ENCODE measurements around the gene FIG4.
A peak's percentile ranks its signal among the peaks of the same experiment; 100 is the strongest.
"Not testable (repeated sequence)": the region's sequence is repeated elsewhere in the genome, so short reads cannot be mapped to it uniquely, and the experiment has no call there.

FIG4 gene

DNA sequence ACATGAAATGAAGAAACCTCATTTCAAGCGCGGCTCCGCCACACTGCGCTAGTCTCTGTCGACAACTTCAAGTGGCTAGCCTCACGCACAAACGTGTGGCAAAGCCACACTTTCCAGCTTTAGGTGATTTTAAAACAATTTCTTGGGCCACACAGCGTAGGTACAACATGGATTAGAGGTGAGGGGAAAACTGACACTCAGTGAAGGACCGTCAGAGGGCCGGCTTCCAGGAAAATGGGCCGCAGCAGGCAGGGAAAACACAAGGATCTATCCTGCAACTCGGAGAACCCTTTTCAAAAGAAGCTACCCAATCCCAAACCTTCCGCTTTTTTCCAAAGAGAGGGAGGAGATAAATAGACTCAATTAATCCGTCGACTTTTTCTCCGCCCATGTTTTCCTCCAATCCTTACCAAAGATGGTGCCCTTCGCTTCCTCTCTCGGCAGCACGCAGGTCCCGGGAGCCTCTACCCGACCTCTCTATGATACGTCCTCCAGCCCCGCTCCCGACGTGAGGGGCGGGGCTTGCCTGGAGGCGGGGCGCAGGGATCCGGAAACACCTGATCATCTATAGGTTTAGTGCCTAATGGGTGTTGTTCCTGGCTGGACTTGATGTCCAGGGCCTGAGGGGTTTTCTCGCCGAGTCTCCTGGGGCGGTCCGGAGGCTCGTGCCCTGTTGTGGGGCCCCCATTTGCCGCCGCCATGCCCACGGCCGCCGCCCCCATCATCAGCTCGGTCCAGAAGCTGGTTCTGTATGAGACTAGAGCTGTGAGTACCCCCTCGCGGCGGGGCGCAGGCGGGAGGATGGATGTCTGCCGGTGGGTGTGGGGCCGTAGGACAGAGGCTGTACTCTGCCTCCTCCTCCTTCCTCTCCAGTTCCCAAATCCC, at the start of gene FIG4, which contains the start of gene AK9:
Gene FIG4 (plus strand): TSS at position 560 of the 885 bp plus-strand sequence. CDS start 140 bp downstream, at position 700.
Gene AK9 (minus strand): TSS at position 466 of the 885 bp plus-strand sequence. CDS start 15,457 bp downstream, outside the sequence.
- peak; percentile 88 for DNase-seq (ENCODE audit: low spot score)

- DNase-seq (ENCODE audit: low spot score), result no peak
These were observed 47.0 kb upstream of the FIG4 start for GRCh38 chr6:109644131-109644530.

- DNase-seq (ENCODE audit: low spot score), result no peak
These were observed 37.8 kb upstream of the FIG4 start for GRCh38 chr6:109653264-109653663.

DNA sequence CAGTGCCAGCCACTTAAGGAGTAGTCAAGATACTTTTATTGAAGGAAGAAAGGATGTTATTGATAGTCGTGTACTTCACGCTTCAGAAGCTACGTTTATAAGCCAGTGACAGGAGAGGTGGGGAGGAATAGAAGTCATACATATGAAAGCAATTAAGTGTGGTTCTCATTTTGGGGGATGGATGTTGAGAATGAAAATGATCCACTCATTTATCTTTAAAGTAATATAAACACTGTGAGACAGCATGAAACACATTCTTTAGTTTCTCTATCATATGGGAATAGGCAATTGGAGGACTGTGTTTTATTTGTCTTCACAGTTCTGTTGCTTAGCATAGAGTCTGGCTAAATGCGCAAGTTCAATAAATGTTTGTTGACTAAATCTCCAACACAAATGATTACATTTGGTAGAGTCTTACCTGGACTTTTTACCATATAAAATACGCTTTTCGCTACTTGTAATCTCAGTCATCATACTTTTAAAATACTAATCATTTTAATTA, 35.3 kb upstream of the FIG4 start:
- no peak for DNase-seq (ENCODE audit: low spot score)

DNA sequence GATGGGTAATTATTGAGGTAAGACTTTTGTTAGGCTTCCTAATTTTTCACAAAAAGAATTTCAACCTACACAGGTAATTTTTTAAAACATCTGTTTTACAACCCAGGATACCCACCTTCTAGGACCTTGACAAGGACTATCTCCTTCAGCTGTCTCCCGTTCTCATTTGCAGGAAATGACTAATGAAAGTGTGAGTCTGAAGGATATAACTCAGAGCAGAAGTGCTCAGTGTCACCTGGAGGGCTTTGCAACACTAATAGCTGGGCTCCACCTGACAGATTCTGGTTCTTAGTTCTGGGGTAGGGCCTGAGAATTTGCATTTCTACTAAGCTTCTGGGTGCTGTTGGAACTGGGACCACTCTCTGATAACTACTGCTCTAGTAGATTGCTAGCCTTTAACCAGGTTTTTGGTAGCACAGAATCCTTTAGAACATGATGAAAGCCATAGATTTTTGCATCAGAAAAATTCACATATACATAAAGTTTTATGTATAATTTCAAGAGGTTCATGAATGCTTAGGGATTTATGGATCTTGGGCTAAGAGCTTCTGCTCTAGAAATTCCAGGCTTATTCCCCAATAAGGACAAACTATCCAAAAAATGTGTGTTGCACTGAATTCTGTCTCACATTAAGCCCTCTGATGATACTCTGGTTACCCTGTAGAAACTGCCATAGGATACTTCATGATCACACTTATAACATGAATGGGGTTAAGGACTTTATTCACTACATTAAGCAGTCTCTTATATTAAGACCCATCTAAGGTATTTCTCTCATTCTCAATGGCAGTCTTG, 30.4 kb upstream of the FIG4 start:
- no peak for DNase-seq (ENCODE audit: low spot score)

DNA sequence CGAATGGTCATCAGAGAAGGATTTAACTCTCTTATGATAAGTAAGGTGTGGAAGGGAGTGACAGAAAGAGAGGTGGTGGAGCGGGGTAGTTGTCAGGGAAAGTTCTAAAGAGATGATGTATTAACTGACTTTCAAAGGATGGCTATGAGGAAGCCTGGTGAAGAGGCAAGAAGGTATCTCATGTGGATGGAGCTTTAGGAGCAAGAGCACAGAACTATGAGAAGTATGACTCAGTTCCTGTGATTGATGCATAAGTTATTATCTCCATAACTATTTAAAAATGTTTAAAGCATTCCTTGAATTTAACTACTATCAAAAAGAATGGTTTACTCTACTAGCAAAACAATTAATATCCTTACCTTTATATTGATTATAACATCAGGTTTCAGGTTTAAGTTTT, 28.9 kb upstream of the FIG4 start:
- DNase-seq (ENCODE audit: low spot score), result no peak

- DNase-seq (ENCODE audit: low spot score), result no peak
These were observed 21.3 kb upstream of the FIG4 start for GRCh38 chr6:109669811-109670210.

DNA sequence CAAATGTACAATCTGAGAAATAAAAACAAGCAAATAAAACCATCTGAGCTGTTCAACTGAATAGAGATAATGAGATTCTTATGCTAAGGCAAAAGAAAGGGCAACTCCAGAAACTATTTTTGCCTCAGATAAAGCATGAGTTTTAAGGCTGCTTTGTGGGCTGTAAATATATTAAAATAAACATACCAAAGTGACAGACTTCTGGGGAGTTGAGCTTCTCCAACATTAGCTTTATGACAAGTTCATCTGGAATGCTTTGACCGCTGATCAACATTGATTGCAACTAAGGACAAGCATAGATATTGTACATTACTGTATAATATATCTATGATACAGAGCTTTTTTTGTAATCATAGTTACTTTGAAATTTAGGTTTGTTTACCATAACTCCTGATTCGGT, 19.4 kb upstream of the FIG4 start:
- DNase-seq (ENCODE audit: low spot score), result no peak

GRCh38 chr6:109672175-109672574, 18.9 kb upstream of the FIG4 start:
- no peak for DNase-seq (ENCODE audit: low spot score)

DNA sequence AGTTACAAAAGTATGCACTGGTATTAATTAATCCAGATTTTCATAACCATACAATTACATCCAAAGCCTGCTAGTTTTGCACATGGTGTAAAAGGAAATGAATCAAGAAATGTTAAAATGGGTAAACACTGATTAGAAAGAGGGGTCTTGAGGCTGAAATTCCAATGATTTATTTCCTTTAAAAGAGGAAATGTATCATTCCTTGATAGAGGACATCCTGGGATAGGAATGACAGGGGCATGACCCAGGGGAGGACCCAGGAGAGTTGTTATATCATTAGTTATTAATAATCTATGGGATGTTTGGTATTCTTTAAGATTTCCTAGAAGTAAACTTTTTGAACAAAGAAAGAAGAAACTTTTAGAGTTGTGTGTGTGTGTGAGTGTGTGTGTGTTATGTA, 18.3 kb upstream of the FIG4 start:
- no peak for DNase-seq (ENCODE audit: low spot score)

DNA sequence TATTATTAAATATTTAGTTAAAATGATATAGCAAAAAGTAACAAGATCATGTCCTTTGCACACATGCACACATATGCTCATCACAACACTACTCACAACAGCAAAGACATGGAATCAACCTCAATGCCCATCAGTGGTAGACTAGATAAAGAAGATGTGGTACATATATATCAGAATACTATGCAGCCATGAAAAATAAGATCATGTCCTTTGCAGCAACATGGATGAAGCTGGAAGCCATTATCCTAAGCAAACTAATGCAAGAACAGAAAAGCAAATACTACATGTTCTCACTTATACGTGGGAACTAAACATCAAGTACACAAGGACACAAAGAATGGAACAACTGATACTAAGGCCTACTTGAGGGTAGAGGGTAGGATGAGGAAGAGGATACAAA, 14.4 kb upstream of the FIG4 start:
- no peak for DNase-seq (ENCODE audit: low spot score)

GRCh38 chr6:109678240-109678639, 12.9 kb upstream of the FIG4 start:
- no peak for DNase-seq (ENCODE audit: low spot score)

DNA sequence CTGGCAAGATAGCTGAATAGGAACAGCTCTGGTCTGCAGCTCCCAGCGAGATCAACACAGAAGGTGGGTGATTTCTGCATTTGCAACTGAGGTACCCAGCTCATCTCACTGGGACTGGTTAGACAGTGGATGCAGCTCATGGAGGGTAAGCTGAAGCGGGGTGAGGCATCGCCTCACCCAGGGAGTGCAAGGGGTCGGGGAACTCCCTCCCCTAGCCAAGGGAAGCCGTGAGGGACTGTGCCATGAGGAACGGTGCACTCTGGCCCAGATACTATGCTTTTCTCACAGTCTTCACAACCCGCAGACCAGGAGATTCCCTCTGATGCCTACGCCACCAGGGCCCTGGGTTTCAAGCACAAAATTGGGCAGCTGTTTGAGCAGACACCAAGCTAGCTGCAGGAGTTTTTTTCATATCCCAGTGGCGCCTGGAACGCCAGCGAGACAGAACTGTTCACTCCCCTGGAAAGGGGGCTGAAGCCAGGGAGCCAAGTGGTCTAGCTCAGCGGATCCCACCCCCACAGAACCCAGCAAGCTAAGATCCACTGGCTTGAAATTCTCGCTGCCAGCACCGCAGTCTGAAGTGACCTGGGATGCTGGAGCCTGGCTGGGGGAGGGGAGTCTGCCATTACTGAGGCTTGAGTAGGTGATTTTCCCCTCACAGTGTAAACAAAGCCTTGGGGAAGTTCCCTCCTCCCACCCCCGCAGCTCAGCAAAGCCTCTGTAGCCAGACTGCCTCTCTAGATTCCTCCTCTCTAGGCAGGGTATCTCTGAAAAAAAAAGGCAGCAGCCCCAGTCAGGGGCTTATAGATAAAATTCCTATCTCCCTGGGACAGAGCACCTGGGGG, 12.2 kb upstream of the FIG4 start:
- not testable (repeated sequence) for DNase-seq (ENCODE audit: low spot score)

- no peak for DNase-seq (ENCODE audit: low spot score)
These were observed 4.4 kb upstream of the FIG4 start for GRCh38 chr6:109686566-109687265.

GRCh38 chr6:109687271-109687761, 3.8 kb upstream of the FIG4 start:
- DNase-seq (ENCODE audit: low spot score), result no peak

GRCh38 chr6:109690373-109690736, 741 bp upstream of the FIG4 start:
- no peak for DNase-seq (ENCODE audit: low spot score)

DNA sequence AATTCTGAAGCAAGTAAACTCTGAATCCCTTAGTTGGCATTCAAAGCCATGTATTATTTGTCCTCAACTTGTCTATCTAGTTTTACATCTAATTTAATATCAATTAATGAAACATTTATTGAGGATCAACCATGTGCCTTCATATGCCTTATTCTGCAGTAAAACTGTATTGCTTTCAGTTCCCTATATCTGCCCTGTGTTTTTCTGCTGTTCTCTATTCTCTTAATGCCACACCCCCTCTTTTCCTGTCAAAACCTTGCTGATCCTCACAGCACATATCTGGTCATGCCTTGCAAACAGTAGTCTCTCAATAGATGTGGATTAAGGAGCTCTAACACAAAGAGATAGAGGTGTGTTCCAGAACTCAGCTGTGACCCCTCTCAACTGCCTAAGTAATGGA, 2.0 kb downstream of the FIG4 start:
- DNase-seq (ENCODE audit: low spot score), result no peak

GRCh38 chr6:109695468-109695867, 4.4 kb downstream of the FIG4 start:
- DNase-seq (ENCODE audit: low spot score), result no peak

DNA sequence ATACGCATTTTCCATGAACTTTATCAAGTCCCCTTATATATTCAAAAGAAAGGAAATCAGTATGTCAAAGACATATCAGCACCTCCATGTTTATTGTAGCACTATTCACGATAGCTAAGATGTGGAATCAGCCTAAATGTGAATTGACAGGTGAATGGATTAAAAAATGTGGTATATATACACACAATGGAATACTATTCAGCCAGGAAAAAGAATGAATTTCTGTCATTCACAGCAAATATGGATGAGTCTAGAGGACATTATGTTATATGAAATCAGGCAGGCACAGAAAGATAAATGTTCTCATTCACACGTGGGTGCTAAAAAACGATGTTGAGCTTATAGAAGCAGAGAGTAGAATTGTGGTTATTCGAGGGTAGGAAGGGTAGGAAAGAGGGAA, 5.3 kb downstream of the FIG4 start:
- no peak for DNase-seq (ENCODE audit: low spot score)

DNA sequence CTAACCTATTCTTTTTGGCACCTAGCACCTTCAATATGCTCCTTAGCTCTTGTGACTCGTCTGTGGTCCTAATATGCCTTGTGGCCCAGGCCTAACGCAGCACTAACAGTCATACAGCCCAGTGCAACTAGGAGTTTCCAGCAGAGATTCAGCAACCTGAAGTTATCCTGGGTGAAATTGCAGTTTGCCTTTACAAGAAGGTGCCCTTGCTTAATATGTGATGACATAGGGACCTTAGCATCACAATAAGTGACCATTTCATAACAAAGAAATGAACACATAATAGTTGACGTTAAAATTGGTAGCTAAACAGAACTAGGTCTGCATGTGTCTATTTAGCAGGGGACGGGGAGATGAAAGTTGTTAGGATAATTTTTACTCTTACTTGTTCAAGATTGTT, 10.1 kb downstream of the FIG4 start:
- DNase-seq (ENCODE audit: low spot score), result no peak

GRCh38 chr6:109701774-109702173, 10.7 kb downstream of the FIG4 start:
- DNase-seq (ENCODE audit: low spot score), result no peak

Data from hematopoietic multipotent progenitor cell treated with erythropoietin and hydrocortisone succinate and interleukin-3 and kit ligand, for 17 days (in vitro differentiated cells).